Liver (tissue), 10 donors: ENCODE measurements around the gene ERVFRD-1. TPM values are rescaled to one million over a fixed set of nuclear protein-coding genes. Genes with fewer than 3 reads are reported as not detected.
A peak's percentile ranks its signal among the peaks of the same experiment; 100 is the strongest.

ENCODE experiments used
- DNase-seq: peaks from one replicate; pipeline ENCODE4 v3.0.0-alpha.2; 2017; ENCODE audit warnings: low spot score
- H3K27ac ChIP-seq, 2 donors: one replicate each; pipeline ENCODE4 v1.7.0; 2013; ENCODE audit warnings: inconsistent platforms in 2 of 2, low read length in 2 of 2, control low read depth in 1 of 2, low read depth in 1 of 2, mild to moderate bottlenecking in 1 of 2
- H3K27me3 ChIP-seq, 4 donors: one replicate each; pipeline versions ENCODE4 v1.6.1 to v1.7.0; 2013; ENCODE audit warnings: low read length in 3 of 4, inconsistent platforms in 1 of 4, mild to moderate bottlenecking in 1 of 4, moderate library complexity in 1 of 4; ENCODE audit not compliant: control insufficient read depth in 4 of 4, insufficient read depth in 4 of 4
- H3K36me3 ChIP-seq, 4 donors: one replicate each; pipeline versions ENCODE4 v1.6.1 to v1.7.0; 2013; ENCODE audit warnings: low read length in 3 of 4, mild to moderate bottlenecking in 3 of 4, low read depth in 1 of 4, moderate library complexity in 1 of 4; ENCODE audit not compliant: control insufficient read depth in 4 of 4, insufficient read depth in 3 of 4
- H3K4me1 ChIP-seq, 4 donors: one replicate each; pipeline versions ENCODE4 v1.6.1 to v1.7.0; 2013; ENCODE audit warnings: low read length in 3 of 4, mild to moderate bottlenecking in 3 of 4, moderate library complexity in 1 of 4; ENCODE audit not compliant: control insufficient read depth in 4 of 4, insufficient read depth in 4 of 4
- H3K4me3 ChIP-seq, 3 donors: one replicate each; pipeline versions ENCODE4 v1.6.1 to v1.7.0; 2013; ENCODE audit warnings: low read length in 3 of 3, control low read depth in 1 of 3, low read depth in 1 of 3, mild to moderate bottlenecking in 1 of 3
- H3K9ac ChIP-seq, 2 donors: one replicate each; pipeline ENCODE4 v1.7.0; 2013; ENCODE audit warnings: low read length in 2 of 2, mild to moderate bottlenecking in 2 of 2, moderate library complexity in 2 of 2, control low read depth in 1 of 2, low read depth in 1 of 2
- H3K9me3 ChIP-seq, 4 donors: one replicate each; pipeline versions ENCODE4 v1.6.1 to v1.7.0; 2013; ENCODE audit warnings: low read length in 3 of 4; ENCODE audit not compliant: control insufficient read depth in 4 of 4
- EGR1 ChIP-seq, 2 donors: IDR thresholded peaks; 2 replicates each; pipeline ENCODE4 v1.6.1; 2016 to 2018; ENCODE audit warnings: antibody characterized with exemption in 2 of 2, low read depth in 2 of 2
- FOXA1 ChIP-seq: IDR thresholded peaks from 2 replicates; pipeline ENCODE4 v1.6.1; 2016; ENCODE audit warnings: antibody characterized with exemption
- FOXA2 ChIP-seq: IDR thresholded peaks from 2 replicates; pipeline ENCODE4 v1.6.1; 2016; ENCODE audit warnings: antibody characterized with exemption
- GABPA ChIP-seq, 2 donors: IDR thresholded peaks in 1 of 2; conservative IDR thresholded peaks in 1 of 2; 2 replicates each; pipeline ENCODE4 v1.6.1; 2016; ENCODE audit warnings: antibody characterized with exemption in 2 of 2, mild to moderate bottlenecking in 1 of 2, moderate library complexity in 1 of 2
- HNF4A ChIP-seq, 2 donors: conservative IDR thresholded peaks; 2 replicates each; pipeline ENCODE4 v1.6.1; 2016; ENCODE audit warnings: antibody characterized with exemption in 2 of 2, mild to moderate bottlenecking in 2 of 2
- HNF4G ChIP-seq: IDR thresholded peaks from 2 replicates; pipeline ENCODE4 v1.6.1; 2016; ENCODE audit warnings: antibody characterized with exemption
- JUND ChIP-seq, 2 donors: IDR thresholded peaks; 2 replicates each; pipeline ENCODE4 v1.6.1; 2016; ENCODE audit warnings: antibody characterized with exemption in 2 of 2
- NR2F2 ChIP-seq: IDR thresholded peaks from 2 replicates; pipeline ENCODE4 v1.6.1; 2016; ENCODE audit warnings: antibody characterized with exemption
- RAD21 ChIP-seq, 2 donors: IDR thresholded peaks; 2 replicates each; pipeline ENCODE4 v1.6.1; 2016; ENCODE audit warnings: antibody characterized with exemption in 2 of 2, mild to moderate bottlenecking in 2 of 2
- RXRA ChIP-seq, 2 donors: IDR thresholded peaks; 2 replicates each; pipeline ENCODE4 v1.6.1; 2017 to 2018; ENCODE audit warnings: antibody characterized with exemption in 2 of 2, mild to moderate bottlenecking in 1 of 2
- SP1 ChIP-seq: IDR thresholded peaks from 2 replicates; pipeline ENCODE4 v1.6.1; 2018; ENCODE audit warnings: antibody characterized with exemption, mild to moderate bottlenecking
- TAF1 ChIP-seq: conservative IDR thresholded peaks from 2 replicates; pipeline ENCODE4 v1.6.1; 2016; ENCODE audit warnings: antibody characterized with exemption, mild to moderate bottlenecking
- YY1 ChIP-seq: IDR thresholded peaks from 2 replicates; pipeline ENCODE4 v1.6.1; 2016; ENCODE audit warnings: antibody characterized with exemption, mild to moderate bottlenecking
- WGBS: extraction: QIAGEN DNeasy Blood & Tissue Kit; methylation state at CpG from one replicate; pipeline ENCODE4 v1.1.7; 2013; 5-methylcytosine and 5-hydroxymethylcytosine counted together
- polyA plus RNA-seq, 2 donors: library from polyadenylated mRNA; stranded (reverse) in 1 of 2; unstranded in 1 of 2; fragments of 200-250 nt in 1 of 2; fragments of >200 nt in 1 of 2; fragmentation: Nextera tagmentation in 1 of 2; extraction: Ambion mirVana in 1 of 2; gene quantifications; one replicate each; pipeline versions ENCODE4 v1.2.1 to v1.2.3, GENCODE V29; 2013 to 2015
- small RNA-seq: library from RNA; depleted of rRNA; stranded (forward); fragments of <200 nt; gene quantifications from one replicate; pipeline ENCODE3, GENCODE V24; 2014
- total RNA-seq, 2 donors: library from RNA; depleted of rRNA; stranded (reverse); fragments of >200 nt; gene quantifications; one replicate each; pipeline ENCODE4 v1.2.3, GENCODE V29; 2014
- TF ChIP-seq, protein P1 (sequence below): IDR thresholded peaks from 2 replicates; pipeline ENCODE4 v1.6.1; 2016; ENCODE audit warnings: antibody characterized with exemption
- TF ChIP-seq, protein P2 (sequence below): fragments of 150-350 bp; IDR thresholded peaks from 2 replicates; pipeline ENCODE4 v1.5.1; 2017; ENCODE audit warnings: improper control_type of control experiment, low read depth, low read length; ENCODE audit not compliant: missing input control
- TF ChIP-seq, protein P3 (sequence below): IDR thresholded peaks from 2 replicates; pipeline ENCODE4 v1.6.1; 2016; ENCODE audit warnings: antibody characterized with exemption
- TF ChIP-seq, protein P4 (sequence below): IDR thresholded peaks from 2 replicates; pipeline ENCODE4 v1.6.1; 2016; ENCODE audit warnings: antibody characterized with exemption, mild to moderate bottlenecking
- TF ChIP-seq, protein P5 (sequence below): IDR thresholded peaks from 2 replicates; pipeline ENCODE4 v1.6.1; 2016; ENCODE audit warnings: antibody characterized with exemption
- donor health status: healthy.
- donor health status: healthy.
- donor health status: healthy.
- donor health status: healthy.
- donor health status: healthy.

Gene ERVFRD-1
- total and polyA plus RNA-seq, 4 donors, result 0.07 to 0.28 (median 0.14) TPM; not detected in 1

DNA sequence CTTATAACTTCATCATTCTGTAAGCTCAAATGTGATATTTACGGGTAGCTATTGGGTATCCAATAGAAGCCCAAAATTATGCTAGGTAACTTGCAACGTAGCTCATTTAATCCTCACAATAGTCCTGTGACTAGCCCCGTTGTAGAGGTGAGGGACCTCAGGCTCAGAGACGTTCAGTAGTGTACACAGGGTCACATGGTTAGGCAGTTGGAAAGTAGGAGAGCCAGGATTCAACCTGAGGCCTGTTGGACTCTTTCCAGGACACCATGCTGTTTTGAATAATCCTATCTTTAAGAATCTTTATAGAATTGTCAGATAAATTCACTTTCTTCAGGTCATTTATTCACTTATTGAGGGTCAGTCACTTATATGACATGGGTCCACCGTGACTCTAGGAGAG lies 58.2 kb downstream of the ERVFRD-1 start:
- 51% methylated on average over 5 of the region's 5 CpGs for WGBS
- no peak overlapping the region for H3K4me3 ChIP-seq
- H3K4me1 ChIP-seq, result peaks cover 9 to 44% (median 37%) of the 10 kb centered on the region in 4 donors
- no peak for DNase-seq
- no peaks in the 10 kb centered on the region for H3K9me3 ChIP-seq
- peak overlapping the region in 1 of 2 donors; percentile 50 for H3K27ac ChIP-seq
- TF ChIP-seq YY1, result peak; percentile 41
- peak; percentile 25 to 27 for TF ChIP-seq RAD21 (IDR thresholded peaks at IDR 0.05)
- peak; percentile 98 to 99 for TF ChIP-seq RXRA (IDR thresholded peaks at IDR 0.05)
- no peak for TF ChIP-seq NR2F2
- TF ChIP-seq, protein P1, sequence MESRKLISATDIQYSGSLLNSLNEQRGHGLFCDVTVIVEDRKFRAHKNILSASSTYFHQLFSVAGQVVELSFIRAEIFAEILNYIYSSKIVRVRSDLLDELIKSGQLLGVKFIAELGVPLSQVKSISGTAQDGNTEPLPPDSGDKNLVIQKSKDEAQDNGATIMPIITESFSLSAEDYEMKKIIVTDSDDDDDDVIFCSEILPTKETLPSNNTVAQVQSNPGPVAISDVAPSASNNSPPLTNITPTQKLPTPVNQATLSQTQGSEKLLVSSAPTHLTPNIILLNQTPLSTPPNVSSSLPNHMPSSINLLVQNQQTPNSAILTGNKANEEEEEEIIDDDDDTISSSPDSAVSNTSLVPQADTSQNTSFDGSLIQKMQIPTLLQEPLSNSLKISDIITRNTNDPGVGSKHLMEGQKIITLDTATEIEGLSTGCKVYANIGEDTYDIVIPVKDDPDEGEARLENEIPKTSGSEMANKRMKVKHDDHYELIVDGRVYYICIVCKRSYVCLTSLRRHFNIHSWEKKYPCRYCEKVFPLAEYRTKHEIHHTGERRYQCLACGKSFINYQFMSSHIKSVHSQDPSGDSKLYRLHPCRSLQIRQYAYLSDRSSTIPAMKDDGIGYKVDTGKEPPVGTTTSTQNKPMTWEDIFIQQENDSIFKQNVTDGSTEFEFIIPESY, result peak; percentile 67
- peak; percentile 38 to 52 for TF ChIP-seq JUND (IDR thresholded peaks at IDR 0.05)
- TF ChIP-seq FOXA1, result peak; percentile 89
- TF ChIP-seq GABPA (IDR thresholded peaks at IDR 0.05 in 1 of 2, conservative IDR thresholded peaks at IDR 0.05 in 1 of 2), result no peak
- TF ChIP-seq, protein P2, sequence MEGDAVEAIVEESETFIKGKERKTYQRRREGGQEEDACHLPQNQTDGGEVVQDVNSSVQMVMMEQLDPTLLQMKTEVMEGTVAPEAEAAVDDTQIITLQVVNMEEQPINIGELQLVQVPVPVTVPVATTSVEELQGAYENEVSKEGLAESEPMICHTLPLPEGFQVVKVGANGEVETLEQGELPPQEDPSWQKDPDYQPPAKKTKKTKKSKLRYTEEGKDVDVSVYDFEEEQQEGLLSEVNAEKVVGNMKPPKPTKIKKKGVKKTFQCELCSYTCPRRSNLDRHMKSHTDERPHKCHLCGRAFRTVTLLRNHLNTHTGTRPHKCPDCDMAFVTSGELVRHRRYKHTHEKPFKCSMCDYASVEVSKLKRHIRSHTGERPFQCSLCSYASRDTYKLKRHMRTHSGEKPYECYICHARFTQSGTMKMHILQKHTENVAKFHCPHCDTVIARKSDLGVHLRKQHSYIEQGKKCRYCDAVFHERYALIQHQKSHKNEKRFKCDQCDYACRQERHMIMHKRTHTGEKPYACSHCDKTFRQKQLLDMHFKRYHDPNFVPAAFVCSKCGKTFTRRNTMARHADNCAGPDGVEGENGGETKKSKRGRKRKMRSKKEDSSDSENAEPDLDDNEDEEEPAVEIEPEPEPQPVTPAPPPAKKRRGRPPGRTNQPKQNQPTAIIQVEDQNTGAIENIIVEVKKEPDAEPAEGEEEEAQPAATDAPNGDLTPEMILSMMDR, result no peak
- TF ChIP-seq, protein P3, sequence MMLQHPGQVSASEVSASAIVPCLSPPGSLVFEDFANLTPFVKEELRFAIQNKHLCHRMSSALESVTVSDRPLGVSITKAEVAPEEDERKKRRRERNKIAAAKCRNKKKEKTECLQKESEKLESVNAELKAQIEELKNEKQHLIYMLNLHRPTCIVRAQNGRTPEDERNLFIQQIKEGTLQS, result no peak
- TF ChIP-seq, protein P4, sequence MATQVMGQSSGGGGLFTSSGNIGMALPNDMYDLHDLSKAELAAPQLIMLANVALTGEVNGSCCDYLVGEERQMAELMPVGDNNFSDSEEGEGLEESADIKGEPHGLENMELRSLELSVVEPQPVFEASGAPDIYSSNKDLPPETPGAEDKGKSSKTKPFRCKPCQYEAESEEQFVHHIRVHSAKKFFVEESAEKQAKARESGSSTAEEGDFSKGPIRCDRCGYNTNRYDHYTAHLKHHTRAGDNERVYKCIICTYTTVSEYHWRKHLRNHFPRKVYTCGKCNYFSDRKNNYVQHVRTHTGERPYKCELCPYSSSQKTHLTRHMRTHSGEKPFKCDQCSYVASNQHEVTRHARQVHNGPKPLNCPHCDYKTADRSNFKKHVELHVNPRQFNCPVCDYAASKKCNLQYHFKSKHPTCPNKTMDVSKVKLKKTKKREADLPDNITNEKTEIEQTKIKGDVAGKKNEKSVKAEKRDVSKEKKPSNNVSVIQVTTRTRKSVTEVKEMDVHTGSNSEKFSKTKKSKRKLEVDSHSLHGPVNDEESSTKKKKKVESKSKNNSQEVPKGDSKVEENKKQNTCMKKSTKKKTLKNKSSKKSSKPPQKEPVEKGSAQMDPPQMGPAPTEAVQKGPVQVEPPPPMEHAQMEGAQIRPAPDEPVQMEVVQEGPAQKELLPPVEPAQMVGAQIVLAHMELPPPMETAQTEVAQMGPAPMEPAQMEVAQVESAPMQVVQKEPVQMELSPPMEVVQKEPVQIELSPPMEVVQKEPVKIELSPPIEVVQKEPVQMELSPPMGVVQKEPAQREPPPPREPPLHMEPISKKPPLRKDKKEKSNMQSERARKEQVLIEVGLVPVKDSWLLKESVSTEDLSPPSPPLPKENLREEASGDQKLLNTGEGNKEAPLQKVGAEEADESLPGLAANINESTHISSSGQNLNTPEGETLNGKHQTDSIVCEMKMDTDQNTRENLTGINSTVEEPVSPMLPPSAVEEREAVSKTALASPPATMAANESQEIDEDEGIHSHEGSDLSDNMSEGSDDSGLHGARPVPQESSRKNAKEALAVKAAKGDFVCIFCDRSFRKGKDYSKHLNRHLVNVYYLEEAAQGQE, result peak; percentile 72
- TF ChIP-seq SP1, result peak; percentile 80
- TF ChIP-seq, protein P5, sequence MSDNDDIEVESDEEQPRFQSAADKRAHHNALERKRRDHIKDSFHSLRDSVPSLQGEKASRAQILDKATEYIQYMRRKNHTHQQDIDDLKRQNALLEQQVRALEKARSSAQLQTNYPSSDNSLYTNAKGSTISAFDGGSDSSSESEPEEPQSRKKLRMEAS, result no peak
- no peak for TF ChIP-seq TAF1
- peak; percentile 95 for TF ChIP-seq FOXA2
- TF ChIP-seq HNF4A (conservative IDR thresholded peaks at IDR 0.05), result peak; percentile 26 to 60
- no peak for TF ChIP-seq HNF4G
- TF ChIP-seq EGR1 (IDR thresholded peaks at IDR 0.05; ENCODE audit: low read depth in 2 of 2), result peak in 1 of 2 donors; percentile 41
- no peaks in the 10 kb centered on the region for H3K27me3 ChIP-seq
- no peaks in the 10 kb centered on the region for H3K36me3 ChIP-seq
- H3K9ac ChIP-seq, result no peak overlapping the region

Small RNA genes within 50 kb of the gene (small RNA-seq; reads per million reads assigned to genes)
- gene AL136139.1, result not detected

Other genes starting within 250 kb of the ERVFRD-1 start
- gene GCM2, start 229.7 kb downstream of the ERVFRD-1 start, total RNA-seq, result not detected
- gene GCM2, start 229.7 kb downstream of the ERVFRD-1 start, polyA plus RNA-seq, result not detected
- gene SYCP2L, start 224.7 kb downstream of the ERVFRD-1 start, total RNA-seq, result under 1 TPM; 0.28 to 0.33 TPM
- not detected for gene SYCP2L, start 224.7 kb downstream of the ERVFRD-1 start, polyA plus RNA-seq
- 10 to 100 TPM; 27.8 to 28.5 TPM for gene ELOVL2, start 67.4 kb downstream of the ERVFRD-1 start, total RNA-seq
- gene ELOVL2, start 67.4 kb downstream of the ERVFRD-1 start, polyA plus RNA-seq, result 10 to 100 TPM in 1 of 2 donors, 1 to 10 TPM in 1; 7.1 to 16.5 TPM
- 1 to 10 TPM; 6.6 to 9.0 TPM for gene SMIM13, start 17.9 kb downstream of the ERVFRD-1 start, total RNA-seq
- 1 to 10 TPM; 2.8 to 5.0 TPM for gene SMIM13, start 17.9 kb downstream of the ERVFRD-1 start, polyA plus RNA-seq
- gene NEDD9, start 120.9 kb upstream of the ERVFRD-1 start, total RNA-seq, result 10 to 100 TPM in 1 of 2 donors, 1 to 10 TPM in 1; 7.8 to 15.7 TPM
- gene NEDD9, start 120.9 kb upstream of the ERVFRD-1 start, polyA plus RNA-seq, result 10 to 100 TPM in 1 of 2 donors, 1 to 10 TPM in 1; 7.5 to 16.8 TPM